Cardiac fibroblast (primary cell): ENCODE data around the gene ELK1.

Source experiments
- DNase-seq, 2 donors: peaks; one replicate each; pipeline versions ENCODE4 v3.0.0 to v3.0.0-alpha.2; 2010; ENCODE audit warnings: low read depth in 2 of 2
- H3K4me3 ChIP-seq, 2 donors: replicated peaks in 1 of 2; 1 replicate in 1 of 2; 2 replicates in 1 of 2; pipeline ENCODE4 v1.5.1; 2011; ENCODE audit warnings: low read depth in 2 of 2, low read length in 2 of 2, mild to moderate bottlenecking in 2 of 2, moderate library complexity in 1 of 2
- TF ChIP-seq, protein P1 (sequence below): IDR thresholded peaks from one replicate; pipeline ENCODE4 v1.5.1; 2011; ENCODE audit warnings: low read depth, mild to moderate bottlenecking, low read length, inconsistent platforms

The ELK1 gene

DNA sequence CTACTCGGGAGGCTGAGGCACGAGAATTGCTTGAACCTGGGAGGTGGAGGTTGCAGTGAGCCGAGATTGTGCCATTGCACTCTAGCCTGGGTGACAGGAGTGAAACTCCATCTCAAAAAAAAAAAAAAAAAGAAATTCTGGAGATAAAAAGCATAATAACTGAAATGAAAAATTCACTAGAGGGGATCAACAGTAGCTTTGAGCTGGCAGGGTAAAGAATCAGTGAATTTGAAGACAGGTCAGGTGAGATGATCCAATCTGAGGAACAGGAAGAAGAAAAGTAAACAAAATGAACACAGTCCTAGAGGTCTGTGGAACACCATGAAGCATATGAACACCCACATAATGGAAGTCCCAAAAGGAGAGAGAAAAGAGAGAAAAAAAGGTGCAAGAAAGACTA, 53.1 kb downstream of the ELK1 start:
- no peak for DNase-seq
- TF ChIP-seq, protein P1, sequence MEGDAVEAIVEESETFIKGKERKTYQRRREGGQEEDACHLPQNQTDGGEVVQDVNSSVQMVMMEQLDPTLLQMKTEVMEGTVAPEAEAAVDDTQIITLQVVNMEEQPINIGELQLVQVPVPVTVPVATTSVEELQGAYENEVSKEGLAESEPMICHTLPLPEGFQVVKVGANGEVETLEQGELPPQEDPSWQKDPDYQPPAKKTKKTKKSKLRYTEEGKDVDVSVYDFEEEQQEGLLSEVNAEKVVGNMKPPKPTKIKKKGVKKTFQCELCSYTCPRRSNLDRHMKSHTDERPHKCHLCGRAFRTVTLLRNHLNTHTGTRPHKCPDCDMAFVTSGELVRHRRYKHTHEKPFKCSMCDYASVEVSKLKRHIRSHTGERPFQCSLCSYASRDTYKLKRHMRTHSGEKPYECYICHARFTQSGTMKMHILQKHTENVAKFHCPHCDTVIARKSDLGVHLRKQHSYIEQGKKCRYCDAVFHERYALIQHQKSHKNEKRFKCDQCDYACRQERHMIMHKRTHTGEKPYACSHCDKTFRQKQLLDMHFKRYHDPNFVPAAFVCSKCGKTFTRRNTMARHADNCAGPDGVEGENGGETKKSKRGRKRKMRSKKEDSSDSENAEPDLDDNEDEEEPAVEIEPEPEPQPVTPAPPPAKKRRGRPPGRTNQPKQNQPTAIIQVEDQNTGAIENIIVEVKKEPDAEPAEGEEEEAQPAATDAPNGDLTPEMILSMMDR: no peak
- no peak overlapping the region for H3K4me3 ChIP-seq

DNA sequence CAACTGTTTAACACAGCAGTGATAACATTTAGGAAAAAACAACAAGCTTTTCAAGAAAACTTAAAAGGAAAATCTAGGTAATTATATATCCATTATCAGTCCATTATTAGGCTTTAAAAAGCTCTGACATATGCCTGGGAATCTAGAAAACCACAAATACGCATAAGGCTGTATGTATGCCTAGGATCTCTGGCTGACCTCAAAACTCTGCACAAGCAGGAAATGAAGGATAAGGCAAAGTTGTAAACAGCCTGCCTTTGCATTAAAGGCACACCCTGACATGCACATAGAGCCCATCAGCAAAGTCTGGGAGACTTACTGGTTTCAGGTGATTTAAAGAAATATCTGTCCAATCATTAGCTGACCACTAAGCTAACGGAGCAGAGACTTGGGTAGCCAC, 54.1 kb downstream of the ELK1 start:
- TF ChIP-seq, protein P1: no peak
- no peak overlapping the region for H3K4me3 ChIP-seq
- DNase-seq: peak; percentile 69 to 85

DNA sequence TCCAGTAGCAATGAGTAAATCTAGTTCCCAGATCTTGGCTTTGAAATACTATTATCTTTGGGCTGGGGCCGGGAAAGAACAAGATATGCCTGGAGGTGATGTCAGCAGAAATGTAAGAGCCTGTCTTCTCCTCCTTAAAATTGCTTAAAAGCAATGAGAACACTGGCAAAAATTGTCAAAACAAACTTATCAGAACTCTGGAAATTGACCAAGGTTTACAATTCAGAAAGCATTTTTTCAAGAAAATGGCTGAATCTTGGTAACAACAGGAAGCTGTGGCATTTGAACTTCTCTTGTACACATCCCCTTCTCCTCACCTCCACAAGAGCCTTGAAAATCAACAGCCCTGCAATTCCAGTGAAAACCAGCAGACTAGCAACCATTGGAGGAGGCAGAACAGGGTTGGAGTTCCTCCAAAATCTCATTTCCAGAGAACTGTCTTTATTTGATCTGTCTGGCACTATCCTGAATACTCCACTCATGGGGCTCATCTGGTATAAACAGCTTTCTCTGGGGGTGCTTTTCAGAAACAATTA, 54.6 kb downstream of the ELK1 start:
- peak; percentile 88 to 93 for DNase-seq
- TF ChIP-seq, protein P1: no peak
- no peak overlapping the region for H3K4me3 ChIP-seq

DNA sequence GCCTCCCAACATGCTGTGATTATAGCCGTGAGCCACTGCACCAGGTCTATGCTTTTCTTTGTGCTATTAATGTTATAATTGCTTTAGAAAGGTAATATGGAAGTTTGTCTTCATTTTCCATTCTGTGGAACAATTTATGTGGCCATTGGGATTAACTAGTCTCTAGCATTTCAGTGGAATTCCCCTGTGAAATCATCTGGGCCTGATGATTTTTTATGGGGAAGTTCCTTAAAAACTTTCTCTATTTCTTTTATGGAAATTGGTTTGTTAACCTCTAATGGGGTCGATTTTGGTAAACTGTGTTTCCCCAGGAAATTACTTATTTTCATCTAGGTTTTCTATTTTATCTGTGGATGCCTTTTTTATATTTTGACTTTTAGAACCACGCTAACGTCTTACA, 56.8 kb downstream of the ELK1 start:
- TF ChIP-seq, protein P1: no peak
- no peak for DNase-seq
- H3K4me3 ChIP-seq: no peak overlapping the region

DNA sequence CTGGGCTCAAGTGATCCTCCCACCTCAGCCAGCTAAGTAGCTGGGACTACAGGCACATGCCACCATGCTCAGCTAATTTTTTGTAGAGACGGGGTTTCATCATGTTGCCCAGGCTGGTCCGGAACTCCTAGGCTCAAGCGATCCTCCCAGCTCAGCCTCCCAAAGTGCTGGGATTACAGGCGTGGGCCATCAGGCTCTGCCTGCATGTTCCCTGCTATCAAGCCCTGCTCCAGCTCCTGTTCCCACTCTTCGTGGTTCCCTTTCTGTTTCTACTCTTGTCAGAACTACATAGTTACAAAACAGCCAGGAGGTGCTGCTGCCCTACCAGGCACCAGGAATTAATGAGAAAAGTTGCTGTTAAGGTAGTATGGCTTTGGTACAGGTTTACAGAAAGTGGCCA, 59.4 kb downstream of the ELK1 start:
- no peak overlapping the region for H3K4me3 ChIP-seq
- no peak for DNase-seq
- TF ChIP-seq, protein P1: no peak

DNA sequence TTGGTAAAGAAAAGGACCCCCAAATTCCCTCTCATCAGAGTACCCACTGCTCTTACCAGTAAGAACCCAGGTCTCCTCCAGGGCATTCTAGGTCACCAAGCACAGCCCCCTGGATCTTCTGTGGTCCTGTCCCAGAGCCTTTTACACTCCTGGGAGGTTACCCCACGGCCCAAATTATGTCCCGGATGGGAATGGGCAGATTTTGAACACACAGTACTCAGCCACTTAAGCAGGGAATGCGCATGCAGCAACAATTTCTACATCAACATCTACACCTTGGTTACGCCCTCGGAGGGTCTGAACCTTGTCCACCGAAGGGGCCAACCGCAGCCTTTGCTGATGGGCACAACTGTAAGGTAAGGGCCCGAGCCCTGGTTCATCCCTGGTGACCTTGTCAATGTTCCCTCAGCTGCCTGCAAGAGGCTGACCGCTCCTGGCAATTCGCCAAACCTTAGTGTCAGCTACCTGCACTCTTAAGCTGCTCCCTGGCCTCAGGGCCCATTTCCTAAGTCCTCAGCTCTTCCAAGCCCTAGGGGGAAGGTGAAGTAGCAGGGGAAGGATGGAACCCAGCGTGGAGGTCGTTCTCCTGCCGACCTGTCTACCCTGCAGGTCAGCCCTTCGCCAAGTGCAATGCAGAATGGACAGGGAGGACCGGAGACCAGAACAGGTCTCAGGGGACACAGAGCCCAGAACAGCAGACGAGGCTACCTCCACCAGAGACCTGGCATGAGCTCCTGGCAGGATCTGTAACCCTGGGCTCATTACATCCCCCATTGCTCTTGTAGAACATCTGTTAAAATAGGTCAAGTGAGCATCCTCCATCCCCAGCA, 62.2 kb downstream of the ELK1 start:
- TF ChIP-seq, protein P1: no peak
- no peak for DNase-seq
- no peak overlapping the region for H3K4me3 ChIP-seq
